Activated CD4-positive, alpha-beta memory T cell treated with anti-CD3 and anti-CD28 coated beads, Interleukin-2, amount 10 ng/mL, durations not matched to agents 7 days and 5 days (primary cell): ENCODE data around the gene LRRFIP2. TPM values are rescaled to one million over a fixed set of nuclear protein-coding genes. Genes with fewer than 3 reads are reported as not detected.
"Not testable (repeated sequence)": the region's sequence is repeated elsewhere in the genome, so short reads cannot be mapped to it uniquely, and the experiment has no call there.

Source experiments
- CTCF ChIA-PET: fragments of 350-600 bp; sonication (Branson Sonifier 250); formaldehyde crosslinking; loops from one replicate; lab custom pipeline; 2021; ENCODE audit warnings: antibody characterized with exemption, inconsistent platforms; lab: Charles Lee
- POLR2A ChIA-PET: fragments of 350-600 bp; sonication (Branson Sonifier 250); formaldehyde crosslinking; loops from one replicate; lab custom pipeline; 2021; ENCODE audit warnings: antibody characterized with exemption; lab: Charles Lee
- DNase-seq: peaks from one replicate; pipeline ENCODE4 v3.0.0-alpha.2; 2020
- H3K27ac Mint-ChIP-seq: one replicate; pipeline ENCODE4 v1.8.0; 2021; ENCODE audit warnings: mild to moderate bottlenecking, mixed read lengths
- H3K27me3 Mint-ChIP-seq: one replicate; pipeline ENCODE4 v1.8.0; 2021; ENCODE audit warnings: mixed read lengths
- H3K36me3 Mint-ChIP-seq: one replicate; pipeline ENCODE4 v1.8.0; 2021; ENCODE audit warnings: low read depth, mixed read lengths
- H3K4me1 Mint-ChIP-seq: one replicate; pipeline ENCODE4 v1.8.0; 2021; ENCODE audit warnings: mixed read lengths
- H3K4me3 Mint-ChIP-seq: one replicate; pipeline ENCODE4 v1.8.0; 2021; ENCODE audit warnings: mild to moderate bottlenecking, mixed read lengths
- H3K9me3 Mint-ChIP-seq: one replicate; pipeline ENCODE4 v1.8.0; 2021; ENCODE audit warnings: mixed read lengths
- total RNA-seq, 2 experiments: library from RNA; stranded (reverse); gene quantifications; one replicate each; pipeline ENCODE4 v1.2.3, GENCODE V29; 2021

LRRFIP2 gene
- total RNA-seq, 2 experiments from 2014 or later, result 40.5 to 43.3 TPM

DNA sequence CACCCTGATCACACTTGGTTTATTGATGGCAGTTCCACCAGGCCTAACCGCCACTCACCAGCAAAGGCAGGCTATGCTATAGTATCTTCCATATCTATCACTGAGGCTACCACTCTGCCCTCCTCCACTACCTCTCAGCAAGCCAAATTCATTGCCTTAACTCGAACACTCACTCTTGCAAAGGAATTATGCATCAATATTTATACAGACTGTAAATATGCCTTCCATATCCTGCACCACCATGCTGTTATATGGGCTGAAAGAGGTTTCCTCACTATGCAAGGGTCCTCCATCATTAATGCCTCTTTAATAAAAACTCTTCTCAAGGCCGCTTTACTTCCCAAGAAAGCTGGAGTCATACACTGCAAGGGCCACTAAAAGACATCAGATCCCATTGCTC lies 33.6 kb upstream of the LRRFIP2 start:
- H3K27ac Mint-ChIP-seq, H3K4me1 Mint-ChIP-seq, H3K4me3 Mint-ChIP-seq, H3K36me3 Mint-ChIP-seq, CTCF ChIA-PET, H3K27me3 Mint-ChIP-seq, H3K9me3 Mint-ChIP-seq, DNase-seq, POLR2A ChIA-PET: not testable (repeated sequence)

DNA sequence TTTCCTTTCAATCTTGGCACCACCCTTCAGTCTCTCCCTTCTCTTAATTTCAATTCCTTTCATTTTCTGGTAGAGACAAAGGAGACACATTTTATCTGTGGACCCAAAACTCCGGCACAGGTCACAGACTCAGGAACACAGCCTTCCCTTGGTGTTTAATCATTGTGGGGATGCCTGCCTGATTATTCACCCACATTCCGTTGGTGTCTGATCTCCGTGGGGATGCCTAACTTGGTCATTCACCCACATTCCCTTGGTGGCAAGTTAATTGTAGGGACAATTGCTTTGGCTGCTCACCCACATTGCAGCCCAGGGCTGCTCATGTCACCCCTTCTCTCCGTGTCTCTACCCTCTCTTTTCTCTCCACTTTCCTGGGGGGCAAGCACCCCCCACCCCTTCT lies 31.7 kb upstream of the LRRFIP2 start:
- H3K9me3 Mint-ChIP-seq, H3K4me3 Mint-ChIP-seq, H3K36me3 Mint-ChIP-seq, H3K4me1 Mint-ChIP-seq, CTCF ChIA-PET, POLR2A ChIA-PET, H3K27me3 Mint-ChIP-seq, DNase-seq, H3K27ac Mint-ChIP-seq: not testable (repeated sequence)

DNA sequence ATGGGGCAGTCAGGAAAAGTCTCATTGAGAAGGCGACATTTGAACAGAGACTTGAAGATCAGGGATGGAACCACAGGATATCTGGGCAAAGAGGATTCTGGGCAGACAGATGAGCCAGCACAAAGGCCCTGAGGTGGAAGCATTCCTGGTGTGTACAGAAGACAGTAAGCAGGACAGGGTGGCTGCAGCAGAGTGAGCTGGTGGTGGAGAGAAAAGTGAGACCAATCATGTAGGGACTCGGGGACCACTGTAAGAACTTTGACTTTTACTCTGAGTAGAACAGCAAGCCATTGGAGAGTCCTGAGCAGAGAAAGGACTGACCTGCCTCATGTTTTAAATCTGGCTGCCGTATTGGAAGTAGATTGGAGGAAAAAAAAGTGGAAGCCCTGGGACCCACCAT lies 29.9 kb upstream of the LRRFIP2 start:
- CTCF ChIA-PET, result no interaction called here
- POLR2A ChIA-PET, result no interaction called here
- DNase-seq, result no peak
- Mint-ChIP-seq H3K4me3 (no peak overlapping the region), H3K36me3 (no peaks in the 10 kb centered on the region), H3K4me1 (no peaks in the 10 kb centered on the region), H3K27me3 (peaks cover 4% of the 10 kb centered on the region), H3K27ac (no peak overlapping the region), H3K9me3 (no peaks in the 10 kb centered on the region)

DNA sequence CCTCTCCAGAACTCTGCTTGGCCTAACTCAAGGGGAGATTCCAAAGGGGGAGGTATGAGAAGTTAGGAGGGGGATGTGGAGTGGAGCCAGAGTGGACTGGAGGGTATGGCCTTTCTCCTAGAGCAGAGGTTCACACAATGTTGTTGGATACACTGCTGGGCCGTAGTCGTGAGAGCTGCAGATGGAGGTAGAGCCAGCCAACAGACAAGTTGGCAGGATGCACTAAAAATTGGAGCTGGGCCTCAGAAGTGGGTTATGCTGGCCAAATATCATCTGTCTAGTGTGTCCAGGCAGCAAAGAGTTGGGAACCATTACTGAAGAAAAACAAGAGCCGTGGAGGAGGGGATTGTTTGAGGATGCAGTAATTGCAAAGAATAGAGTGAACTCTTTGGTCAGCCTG lies 27.7 kb upstream of the LRRFIP2 start:
- Mint-ChIP-seq H3K4me1 (no peaks in the 10 kb centered on the region), H3K27me3 (peaks cover 4% of the 10 kb centered on the region), H3K9me3 (no peaks in the 10 kb centered on the region), H3K36me3 (no peaks in the 10 kb centered on the region), H3K4me3 (no peak overlapping the region), H3K27ac (no peak overlapping the region)
- ChIA-PET POLR2A (no interaction called here), CTCF (interaction anchor here (1.1 kb wide), 1 partner anchor 9 kb away, joined by 3 read pairs; no protein-coding TSS in a partner anchor)
- no peak for DNase-seq

DNA sequence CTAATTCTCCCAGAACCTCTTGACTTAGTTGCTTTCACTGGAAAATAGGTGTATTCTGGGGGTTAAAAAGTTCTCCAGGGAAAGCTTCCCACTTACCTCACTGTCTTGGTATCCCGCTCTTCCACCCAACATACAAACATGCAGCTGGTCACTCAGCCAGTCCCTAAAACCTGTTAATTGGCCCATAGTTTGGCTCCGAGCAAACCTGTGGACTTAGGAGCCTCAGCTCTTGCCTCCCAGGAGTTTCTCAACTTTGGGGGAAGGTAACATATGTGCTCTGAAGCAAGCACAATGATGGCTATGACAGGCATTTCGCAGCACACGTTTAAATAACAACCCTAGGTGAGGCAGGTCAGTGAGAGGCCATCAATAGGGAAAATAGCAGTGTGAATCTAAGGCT lies 25.8 kb upstream of the LRRFIP2 start:
- Mint-ChIP-seq H3K27me3 (peaks cover 4% of the 10 kb centered on the region), H3K9me3 (no peaks in the 10 kb centered on the region), H3K27ac (no peak overlapping the region), H3K36me3 (no peaks in the 10 kb centered on the region), H3K4me1 (no peaks in the 10 kb centered on the region), H3K4me3 (no peak overlapping the region)
- DNase-seq, result no peak
- ChIA-PET POLR2A (no interaction called here), CTCF (no interaction called here)

DNA sequence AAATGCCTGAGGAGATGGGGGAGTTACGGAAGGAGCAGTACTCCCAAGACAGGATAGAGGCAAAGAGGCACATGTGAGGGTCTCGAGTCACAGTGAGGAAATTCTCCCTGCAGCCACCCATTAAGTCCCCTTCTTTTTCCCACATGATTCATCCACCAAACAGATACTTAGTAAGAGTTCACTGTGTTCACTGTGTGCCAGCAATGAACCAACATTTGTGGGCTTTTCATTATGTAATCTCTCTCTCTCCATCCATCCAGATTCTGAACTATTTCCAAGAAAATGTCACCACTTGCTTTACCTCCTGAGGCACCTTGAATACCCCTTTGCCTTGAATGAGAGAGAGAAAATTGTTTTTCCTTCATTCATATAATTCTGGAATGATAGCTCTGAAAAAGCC lies 24.6 kb upstream of the LRRFIP2 start:
- Mint-ChIP-seq H3K4me3 (no peak overlapping the region), H3K27me3 (no peaks in the 10 kb centered on the region), H3K27ac (no peak overlapping the region), H3K36me3 (no peaks in the 10 kb centered on the region), H3K4me1 (no peaks in the 10 kb centered on the region), H3K9me3 (no peaks in the 10 kb centered on the region)
- ChIA-PET CTCF (no interaction called here), POLR2A (no interaction called here)
- DNase-seq, result no peak

DNA sequence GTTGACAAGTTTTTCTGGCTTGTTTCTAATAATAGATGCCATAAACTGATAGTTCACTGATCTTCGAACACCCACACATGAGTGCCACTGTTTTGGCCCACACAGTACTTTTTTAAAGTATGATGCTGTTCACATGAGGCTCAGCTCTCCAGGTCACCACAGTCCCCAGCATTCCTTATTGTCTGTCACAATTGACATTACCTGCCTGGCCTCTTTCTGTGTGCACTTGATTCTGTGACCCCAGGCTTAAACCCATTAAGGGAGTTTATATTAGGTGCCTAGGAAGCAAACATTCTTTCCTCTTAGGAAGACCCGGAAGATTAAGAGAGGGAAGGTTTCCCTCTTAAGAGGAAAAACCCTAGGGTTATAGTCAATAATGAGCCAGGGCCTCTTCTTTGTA lies 24.2 kb upstream of the LRRFIP2 start:
- Mint-ChIP-seq H3K36me3 (no peaks in the 10 kb centered on the region), H3K4me1 (no peaks in the 10 kb centered on the region), H3K9me3 (no peaks in the 10 kb centered on the region), H3K27me3 (no peaks in the 10 kb centered on the region), H3K4me3 (no peak overlapping the region), H3K27ac (no peak overlapping the region)
- ChIA-PET CTCF (no interaction called here), POLR2A (no interaction called here)
- DNase-seq, result no peak

DNA sequence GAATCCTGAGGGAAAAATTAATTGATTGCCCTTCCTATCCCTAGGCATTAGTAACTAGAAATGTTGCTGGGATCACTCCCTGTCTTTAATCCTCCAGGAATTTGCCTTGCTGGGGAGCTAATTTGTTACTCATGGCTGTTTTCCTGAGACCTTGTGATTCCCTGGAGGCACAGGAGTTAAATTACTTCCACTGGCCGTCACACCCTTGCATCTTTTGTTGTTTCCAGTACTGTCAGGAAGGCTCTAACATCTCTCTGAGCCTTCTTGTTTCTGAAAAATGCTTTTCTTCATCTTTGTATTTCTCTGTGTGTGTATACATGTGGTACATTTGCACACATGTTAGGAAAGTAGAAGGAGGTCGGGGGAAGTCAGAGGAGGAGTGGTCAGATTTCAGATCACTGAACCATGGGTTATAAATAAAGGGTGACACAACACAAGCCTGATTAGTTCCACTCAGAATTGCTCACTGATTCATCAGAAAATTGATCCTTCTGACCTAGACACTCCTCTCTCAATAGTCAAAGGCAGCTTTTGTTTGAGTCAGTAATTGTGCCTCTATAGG lies 23.5 kb upstream of the LRRFIP2 start:
- Mint-ChIP-seq H3K27me3 (no peaks in the 10 kb centered on the region), H3K9me3 (no peaks in the 10 kb centered on the region), H3K4me3 (no peak overlapping the region), H3K36me3 (no peaks in the 10 kb centered on the region), H3K4me1 (no peaks in the 10 kb centered on the region), H3K27ac (no peak overlapping the region)
- ChIA-PET CTCF (no interaction called here), POLR2A (interaction anchor here (1.2 kb wide), 1 partner anchor 1099 kb away, joined by 3 read pairs; no protein-coding TSS in a partner anchor)
- DNase-seq, result no peak

DNA sequence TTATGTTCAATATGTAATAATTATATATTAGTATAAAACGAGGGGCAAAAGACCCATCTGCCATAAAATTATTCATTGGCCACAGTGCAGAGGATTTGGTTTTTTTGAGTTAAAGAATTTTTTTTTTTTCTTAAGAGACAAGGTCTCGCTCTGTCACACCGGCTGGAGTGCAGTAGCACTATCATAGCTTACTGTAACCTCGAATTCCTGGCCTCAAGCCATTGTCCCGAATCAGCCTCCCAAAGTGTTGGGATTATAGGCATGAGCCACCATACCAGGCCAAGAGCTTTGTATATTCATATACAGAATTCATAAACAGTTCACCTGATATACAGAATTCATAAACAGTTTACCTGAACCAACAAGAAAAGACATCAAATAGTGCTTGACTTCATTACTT lies 20.2 kb upstream of the LRRFIP2 start:
- H3K36me3 Mint-ChIP-seq, result no peaks in the 10 kb centered on the region
- H3K4me1 Mint-ChIP-seq, result no peaks in the 10 kb centered on the region
- CTCF ChIA-PET, result interaction anchor here (0.7 kb wide), 2 partner anchors 36 to 505 kb away, joined by 3 read pairs; no protein-coding TSS in a partner anchor

DNA sequence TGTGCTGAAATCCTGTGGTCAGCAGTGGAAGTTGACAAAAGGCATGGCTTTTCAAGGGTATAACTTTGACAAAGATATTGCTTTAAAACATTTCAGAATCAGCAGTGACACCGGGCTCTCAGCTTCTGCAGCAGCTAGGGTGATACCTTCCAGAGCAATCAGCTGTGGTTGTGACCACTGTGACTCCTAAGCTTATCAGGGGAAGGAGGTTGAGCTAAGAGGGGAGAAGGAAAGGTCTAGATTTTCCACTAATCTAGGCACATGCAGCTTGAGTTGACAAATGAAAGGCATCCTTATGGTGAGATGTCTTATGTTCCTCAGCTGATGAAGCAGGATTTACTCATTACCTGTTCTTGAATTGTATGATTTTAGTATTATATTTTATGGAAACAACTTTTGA lies 16.3 kb upstream of the LRRFIP2 start:
- Mint-ChIP-seq H3K9me3 (no peaks in the 10 kb centered on the region), H3K4me1 (no peaks in the 10 kb centered on the region), H3K27me3 (no peaks in the 10 kb centered on the region), H3K36me3 (no peaks in the 10 kb centered on the region), H3K27ac (no peak overlapping the region), H3K4me3 (no peak overlapping the region)
- DNase-seq, result no peak
- ChIA-PET POLR2A (no interaction called here), CTCF (interaction anchor here (0.6 kb wide), 1 partner anchor 94 kb away, joined by 3 read pairs; no protein-coding TSS in a partner anchor)

More for the DNA sequence above, 20.2 kb upstream of the LRRFIP2 start:
- POLR2A ChIA-PET, result no interaction called here
- Mint-ChIP-seq H3K27ac (no peak overlapping the region), H3K4me3 (no peak overlapping the region), H3K27me3 (no peaks in the 10 kb centered on the region), H3K9me3 (no peaks in the 10 kb centered on the region)
- DNase-seq, result no peak

DNA sequence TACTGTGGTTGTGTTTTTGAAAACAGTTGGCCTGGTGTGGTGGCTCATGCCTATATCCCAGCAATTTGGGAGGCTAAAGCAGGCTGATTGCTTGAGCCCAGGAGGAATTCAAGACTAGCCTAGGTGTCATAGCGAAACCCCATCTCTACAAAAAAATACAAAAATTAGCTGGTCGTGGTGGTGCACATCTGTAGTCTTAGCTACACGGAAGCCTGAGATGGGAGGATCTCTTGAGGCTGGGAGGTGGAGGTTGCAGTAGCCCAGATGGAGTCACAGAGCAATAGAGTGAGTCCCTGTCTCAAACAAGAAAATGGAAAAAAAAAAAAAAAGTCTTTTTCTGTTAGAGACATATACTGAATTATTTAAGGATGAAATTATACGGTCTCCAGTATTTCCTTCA lies 14.7 kb upstream of the LRRFIP2 start:
- Mint-ChIP-seq H3K27ac (no peak overlapping the region), H3K4me1 (no peaks in the 10 kb centered on the region), H3K9me3 (no peaks in the 10 kb centered on the region), H3K36me3 (no peaks in the 10 kb centered on the region), H3K4me3 (no peak overlapping the region), H3K27me3 (no peaks in the 10 kb centered on the region)
- DNase-seq, result no peak
- ChIA-PET CTCF (interaction anchor here (0.7 kb wide), 1 partner anchor 1281 kb away, joined by 4 read pairs; no protein-coding TSS in a partner anchor), POLR2A (no interaction called here)

DNA sequence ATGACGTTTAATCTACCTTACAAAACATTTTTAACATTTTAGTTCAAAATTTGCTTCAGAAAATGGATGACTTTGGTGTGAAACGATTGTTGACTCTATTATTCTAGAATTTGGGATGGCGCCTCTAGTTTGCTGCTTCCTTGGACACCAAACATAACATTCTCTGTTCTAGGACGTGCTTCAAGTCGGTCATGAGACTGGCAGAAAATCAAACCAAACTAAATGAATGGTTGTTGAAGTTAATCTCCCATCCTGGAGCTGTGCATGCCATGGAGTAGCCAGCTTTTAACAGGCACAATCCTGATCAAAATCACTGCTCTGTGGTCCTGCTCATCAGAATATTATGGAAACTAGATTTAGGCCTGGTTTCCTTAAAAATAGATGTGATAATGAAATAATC lies 9.6 kb upstream of the LRRFIP2 start:
- H3K9me3 Mint-ChIP-seq, result no peaks in the 10 kb centered on the region
- no peak for DNase-seq
- no peak overlapping the region for H3K27ac Mint-ChIP-seq
- CTCF ChIA-PET, result no interaction called here
- no peaks in the 10 kb centered on the region for H3K27me3 Mint-ChIP-seq
- POLR2A ChIA-PET, result no interaction called here
- peaks cover 12% of the 10 kb centered on the region for H3K36me3 Mint-ChIP-seq
- H3K4me3 Mint-ChIP-seq, result no peak overlapping the region
- H3K4me1 Mint-ChIP-seq, result peaks cover 20% of the 10 kb centered on the region

DNA sequence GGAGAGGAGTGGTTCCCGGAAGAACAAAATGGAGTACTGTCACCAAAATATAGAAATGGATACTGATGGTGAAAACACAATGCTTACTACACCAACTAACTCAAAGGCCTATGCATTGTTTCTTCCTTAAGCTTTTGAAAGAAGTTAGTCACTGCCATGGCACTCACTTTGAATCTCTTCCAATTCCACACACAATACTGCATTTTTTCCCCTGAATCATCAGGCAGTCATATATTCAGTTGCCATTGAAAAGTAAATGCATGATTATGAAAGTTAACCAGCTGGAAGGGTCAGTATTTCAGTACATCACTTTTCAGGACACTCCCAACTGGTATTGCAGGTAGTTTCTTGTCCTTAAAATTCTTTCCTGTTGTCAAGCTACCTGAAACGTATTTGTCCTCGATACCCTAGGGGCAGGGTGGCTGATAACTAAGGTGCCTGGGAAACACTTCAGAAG lies 9.0 kb upstream of the LRRFIP2 start:
- H3K27ac Mint-ChIP-seq, result no peak overlapping the region
- no peaks in the 10 kb centered on the region for H3K9me3 Mint-ChIP-seq
- H3K27me3 Mint-ChIP-seq, result no peaks in the 10 kb centered on the region
- POLR2A ChIA-PET, result no interaction called here
- peaks cover 12% of the 10 kb centered on the region for H3K36me3 Mint-ChIP-seq
- DNase-seq, result no peak
- H3K4me3 Mint-ChIP-seq, result no peak overlapping the region
- H3K4me1 Mint-ChIP-seq, result peaks cover 23% of the 10 kb centered on the region
- CTCF ChIA-PET, result no interaction called here

DNA sequence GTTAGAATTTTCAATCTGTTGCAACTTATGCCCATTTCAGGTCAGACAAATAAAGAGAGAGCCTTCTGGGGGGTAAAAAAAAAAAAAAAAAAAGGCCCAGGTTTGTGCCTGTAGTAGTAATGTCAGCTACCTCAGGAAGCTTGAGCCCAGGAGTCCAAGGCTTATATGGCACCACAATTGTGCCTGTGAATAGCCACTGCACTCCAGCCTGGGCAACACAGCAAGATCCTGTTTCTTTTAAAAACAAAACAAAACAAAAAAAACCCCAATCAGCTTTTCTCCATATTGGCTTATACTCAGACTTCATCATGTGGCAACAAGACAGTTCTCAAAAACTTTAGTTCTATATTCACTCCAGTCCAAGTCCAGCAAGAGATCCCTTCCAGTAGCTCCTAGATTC lies 8.4 kb upstream of the LRRFIP2 start:
- CTCF ChIA-PET, result interaction anchor here (0.7 kb wide), 1 partner anchor 56 kb away, joined by 3 read pairs; no protein-coding TSS in a partner anchor
- Mint-ChIP-seq H3K9me3 (no peaks in the 10 kb centered on the region), H3K4me1 (peaks cover 29% of the 10 kb centered on the region), H3K27me3 (no peaks in the 10 kb centered on the region), H3K36me3 (peaks cover 15% of the 10 kb centered on the region), H3K27ac (no peak overlapping the region), H3K4me3 (no peak overlapping the region)
- no peak for DNase-seq
- POLR2A ChIA-PET, result no interaction called here
